Fibroblast of lung (primary cell): ENCODE results near the gene B3GLCT. TPM values are rescaled to one million over a fixed set of nuclear protein-coding genes. Genes with fewer than 3 reads are reported as not detected.
"Not testable (repeated sequence)": the region's sequence is repeated elsewhere in the genome, so short reads cannot be mapped to it uniquely, and the experiment has no call there.

Source experiments
- DNase-seq, 2 donors: peaks; one replicate each; pipeline versions ENCODE4 v3.0.0 to v3.0.0-alpha.2; 2010; ENCODE audit warnings: low read depth in 2 of 2
- H2AFZ ChIP-seq: 2 replicates; pipeline ENCODE4 v1.5.1; 2012; ENCODE audit warnings: low read length, control low read depth, inconsistent platforms
- H3K27ac ChIP-seq: 2 replicates; pipeline ENCODE4 v1.5.1; 2011; ENCODE audit warnings: low read length, control low read depth; ENCODE audit not compliant: insufficient read depth
- H3K27me3 ChIP-seq: 2 replicates; pipeline ENCODE4 v1.5.1; 2011; ENCODE audit warnings: mild to moderate bottlenecking, low read length; ENCODE audit not compliant: control insufficient read depth, insufficient read depth
- H3K36me3 ChIP-seq: 2 replicates; pipeline ENCODE4 v1.5.1; 2011; ENCODE audit warnings: low read length; ENCODE audit not compliant: control insufficient read depth, insufficient read depth
- H3K4me1 ChIP-seq: 2 replicates; pipeline ENCODE4 v1.5.1; 2011; ENCODE audit warnings: low read length; ENCODE audit not compliant: control insufficient read depth, insufficient read depth; ENCODE audit errors: extremely low read depth
- H3K4me2 ChIP-seq: 2 replicates; pipeline ENCODE4 v1.5.1; 2011; ENCODE audit warnings: low read length, control low read depth; ENCODE audit not compliant: insufficient read depth; ENCODE audit errors: extremely low read depth
- H3K4me3 ChIP-seq, 4 experiments: fragments of 200-600 bp in 1 of 4; sonication (generic) in 1 of 4; replicated peaks in 1 of 4; 2 replicates each; pipeline ENCODE4 v1.5.1; 2011 to 2016; ENCODE audit warnings: low read length in 4 of 4, low read depth in 3 of 4, mild to moderate bottlenecking in 3 of 4, control low read depth in 2 of 4, inconsistent platforms in 1 of 4, mixed read lengths in 1 of 4; ENCODE audit not compliant: insufficient read depth in 1 of 4; ENCODE audit errors: control extremely low read depth in 1 of 4
- H3K79me2 ChIP-seq: 2 replicates; pipeline ENCODE4 v1.5.1; 2012; ENCODE audit warnings: mild to moderate bottlenecking, low read length, inconsistent platforms; ENCODE audit not compliant: control insufficient read depth, insufficient read depth
- H3K9ac ChIP-seq: 2 replicates; pipeline ENCODE4 v1.5.1; 2011; ENCODE audit warnings: mild to moderate bottlenecking, low read length, control low read depth; ENCODE audit not compliant: insufficient read depth
- H3K9me3 ChIP-seq: 2 replicates; pipeline ENCODE4 v1.5.1; 2012; ENCODE audit warnings: low read depth, low read length; ENCODE audit not compliant: control insufficient read depth, insufficient read depth
- H4K20me1 ChIP-seq: 2 replicates; pipeline ENCODE4 v1.5.1; 2011; ENCODE audit warnings: low read length; ENCODE audit not compliant: control insufficient read depth, insufficient read depth; ENCODE audit errors: extremely low read depth
- CTCF ChIP-seq, 2 donors: IDR thresholded peaks in 1 of 2; conservative IDR thresholded peaks in 1 of 2; 1 replicate in 1 of 2; 2 replicates in 1 of 2; pipeline ENCODE4 v1.5.1; 2011 to 2012; ENCODE audit warnings: low read length in 2 of 2, control low read depth in 1 of 2, inconsistent platforms in 1 of 2, low read depth in 1 of 2, mild to moderate bottlenecking in 1 of 2
- EZH2 ChIP-seq: IDR thresholded peaks from 2 replicates; pipeline ENCODE4 v1.5.1; 2012; ENCODE audit warnings: low read length, control low read depth, mild to moderate bottlenecking; ENCODE audit errors: missing control alignments
- polyA plus RNA-seq, 2 donors: library from polyadenylated mRNA; depleted of rRNA in 1 of 2; stranded (reverse) in 1 of 2; unstranded in 1 of 2; fragments of >200 nt; gene quantifications; 2 replicates each; pipeline ENCODE4 v1.2.1, GENCODE V29; 2011 to 2012; ENCODE audit warnings: missing spikeins in 1 of 2
- total RNA-seq: library from RNA; depleted of rRNA; stranded (reverse); fragments of >200 nt; gene quantifications from 2 replicates; pipeline ENCODE4 v1.2.1, GENCODE V29; 2014

Gene B3GLCT
- total and polyA plus RNA-seq, 2 donors (not counting 1 experiment from before 2014, with no cell fraction given) = 4.4 to 7.8 TPM

GRCh38 chr13:31334994-31335557, 135.3 kb downstream of the B3GLCT start:
- Histone ChIP-seq H3K4me2 (no peak overlapping the region), H3K9me3 (no peaks in the 10 kb centered on the region), H3K27me3 (no peaks in the 10 kb centered on the region), H4K20me1 (no peaks in the 10 kb centered on the region), H3K4me1 (no peaks in the 10 kb centered on the region), H3K27ac (no peak overlapping the region), H3K36me3 (no peaks in the 10 kb centered on the region), H3K4me3 (no peak overlapping the region), H3K79me2 (no peaks in the 10 kb centered on the region), H2AFZ (no peak overlapping the region), H3K9ac (no peak overlapping the region)
- TF ChIP-seq EZH2 = no peak
- DNase-seq = no peak

DNA sequence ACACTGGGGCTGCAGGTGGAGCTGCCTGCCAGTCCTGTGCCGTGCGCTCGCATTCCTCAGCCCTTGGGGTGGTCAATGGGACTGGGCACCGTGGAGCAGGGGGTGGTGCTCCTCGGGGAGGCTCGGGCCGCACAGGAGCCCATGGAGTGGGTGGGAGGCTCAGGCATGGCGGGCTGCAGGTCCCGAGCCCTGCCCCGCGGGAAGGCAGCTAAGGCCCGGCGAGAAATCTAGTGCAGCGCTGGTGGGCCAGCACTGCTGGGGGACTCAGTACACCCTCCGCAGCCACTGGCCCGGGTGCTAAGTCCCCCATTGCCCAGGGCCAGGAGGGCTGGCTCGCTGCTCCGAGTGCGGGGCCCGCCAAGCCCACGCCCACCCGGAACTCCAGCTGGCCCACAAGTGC, 139.8 kb downstream of the B3GLCT start:
- not testable (repeated sequence) for DNase-seq, H3K36me3 ChIP-seq, H3K9me3 ChIP-seq, H4K20me1 ChIP-seq, H3K4me3 ChIP-seq, H2AFZ ChIP-seq, H3K4me2 ChIP-seq, H3K27ac ChIP-seq, H3K79me2 ChIP-seq, H3K4me1 ChIP-seq, H3K27me3 ChIP-seq, H3K9ac ChIP-seq

- not testable (repeated sequence) for H2AFZ ChIP-seq, H3K9ac ChIP-seq, H3K36me3 ChIP-seq, H4K20me1 ChIP-seq, H3K27me3 ChIP-seq, H3K4me1 ChIP-seq, H3K4me3 ChIP-seq, H3K27ac ChIP-seq, H3K79me2 ChIP-seq, DNase-seq, H3K4me2 ChIP-seq, H3K9me3 ChIP-seq
Observed at GRCh38 chr13:31340848-31341247, 141.1 kb downstream of the B3GLCT start.

DNA sequence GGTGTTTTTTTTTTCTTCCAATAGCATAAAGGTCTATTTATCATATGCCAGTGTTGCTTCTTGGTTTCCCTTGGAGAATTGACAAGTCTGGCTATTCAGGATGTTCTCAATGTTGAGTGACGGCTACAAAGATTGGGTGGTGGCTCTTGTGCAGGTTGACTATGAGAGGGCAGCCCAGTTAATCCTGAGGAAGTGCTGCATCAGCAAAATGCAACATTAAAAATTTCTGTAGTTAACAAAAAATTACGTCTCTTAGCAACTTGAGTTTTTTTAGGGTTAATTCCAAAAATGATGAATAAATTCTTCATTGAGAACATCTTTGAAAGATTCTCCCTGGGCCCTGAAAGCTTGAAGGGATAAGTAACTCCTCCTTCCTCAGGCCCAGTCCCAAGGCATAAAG, 147.1 kb downstream of the B3GLCT start:
- no peaks in the 10 kb centered on the region for H4K20me1 ChIP-seq
- H3K27me3 ChIP-seq = peaks cover 5% of the 10 kb centered on the region
- H3K9ac ChIP-seq = no peak overlapping the region

More for the DNA sequence above, 147.1 kb downstream of the B3GLCT start:
- Histone ChIP-seq H3K79me2 (no peaks in the 10 kb centered on the region), H3K9me3 (no peaks in the 10 kb centered on the region), H3K27ac (no peak overlapping the region), H2AFZ (no peak overlapping the region), H3K4me1 (no peaks in the 10 kb centered on the region), H3K4me2 (no peak overlapping the region), H3K4me3 (no peak overlapping the region), H3K36me3 (no peaks in the 10 kb centered on the region)
- no peak for DNase-seq
- TF ChIP-seq CTCF (conservative IDR thresholded peaks at IDR 0.05 in 1 of 2, IDR thresholded peaks at IDR 0.05 in 1 of 2; ENCODE audit: low read depth in 1 of 2, low read length in 2 of 2) (no peak), EZH2 (no peak)
